ENCODE results near the gene CCKAR.

Gene CCKAR

DNA sequence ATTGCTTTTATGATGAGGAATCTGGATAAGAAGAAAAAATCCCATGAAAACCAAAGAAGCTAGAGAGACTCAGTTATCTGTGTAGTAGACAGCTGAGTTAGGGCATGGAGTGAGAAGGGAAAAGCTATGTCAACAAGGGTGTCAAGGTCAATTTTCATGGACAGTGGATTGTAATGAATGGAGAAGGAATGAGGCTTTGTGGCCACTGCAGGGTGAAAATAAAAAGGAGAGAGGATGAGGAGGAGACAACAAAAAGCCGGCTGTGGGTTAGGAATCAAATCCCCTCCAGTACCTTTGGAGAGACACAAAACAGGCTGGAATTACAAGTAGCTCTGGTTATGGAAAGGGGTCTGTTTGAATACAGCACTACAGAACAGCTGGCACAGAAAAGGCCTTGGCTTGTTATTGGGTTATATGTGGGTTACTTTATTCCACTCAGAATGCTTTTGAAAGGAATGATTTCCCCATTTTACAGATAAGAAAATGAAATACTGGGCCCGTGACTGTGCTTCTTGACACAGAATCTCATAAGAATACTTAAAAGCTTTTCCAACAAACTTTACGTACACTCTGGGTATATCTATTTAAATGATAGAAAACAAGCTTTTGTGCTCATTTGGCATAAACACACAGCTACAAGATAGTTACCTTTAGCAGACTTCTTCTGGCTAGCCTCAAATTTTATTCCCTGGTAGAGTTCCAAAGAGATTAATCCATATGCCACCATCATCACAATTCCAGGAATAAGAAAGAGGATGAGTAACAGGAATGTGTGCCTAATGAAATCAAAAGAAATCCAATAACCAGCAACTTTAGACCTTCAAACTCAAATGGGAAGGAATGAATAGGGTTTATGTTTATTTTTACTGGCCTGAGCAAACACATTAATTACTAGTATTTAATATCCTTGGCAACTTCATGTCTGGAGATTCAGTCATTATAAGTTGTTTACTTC is 7.5 kb downstream of the CCKAR start:
- no peak for DNase-seq (ENCODE audit: low read depth)
- H3K4me3 ChIP-seq (replicated peaks; ENCODE audit: low read depth, low read length), result no peak overlapping the region
- TF ChIP-seq, protein P1, sequence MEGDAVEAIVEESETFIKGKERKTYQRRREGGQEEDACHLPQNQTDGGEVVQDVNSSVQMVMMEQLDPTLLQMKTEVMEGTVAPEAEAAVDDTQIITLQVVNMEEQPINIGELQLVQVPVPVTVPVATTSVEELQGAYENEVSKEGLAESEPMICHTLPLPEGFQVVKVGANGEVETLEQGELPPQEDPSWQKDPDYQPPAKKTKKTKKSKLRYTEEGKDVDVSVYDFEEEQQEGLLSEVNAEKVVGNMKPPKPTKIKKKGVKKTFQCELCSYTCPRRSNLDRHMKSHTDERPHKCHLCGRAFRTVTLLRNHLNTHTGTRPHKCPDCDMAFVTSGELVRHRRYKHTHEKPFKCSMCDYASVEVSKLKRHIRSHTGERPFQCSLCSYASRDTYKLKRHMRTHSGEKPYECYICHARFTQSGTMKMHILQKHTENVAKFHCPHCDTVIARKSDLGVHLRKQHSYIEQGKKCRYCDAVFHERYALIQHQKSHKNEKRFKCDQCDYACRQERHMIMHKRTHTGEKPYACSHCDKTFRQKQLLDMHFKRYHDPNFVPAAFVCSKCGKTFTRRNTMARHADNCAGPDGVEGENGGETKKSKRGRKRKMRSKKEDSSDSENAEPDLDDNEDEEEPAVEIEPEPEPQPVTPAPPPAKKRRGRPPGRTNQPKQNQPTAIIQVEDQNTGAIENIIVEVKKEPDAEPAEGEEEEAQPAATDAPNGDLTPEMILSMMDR (IDR thresholded peaks at IDR 0.05; ENCODE audit: low read length, missing control alignments), result no peak

DNA sequence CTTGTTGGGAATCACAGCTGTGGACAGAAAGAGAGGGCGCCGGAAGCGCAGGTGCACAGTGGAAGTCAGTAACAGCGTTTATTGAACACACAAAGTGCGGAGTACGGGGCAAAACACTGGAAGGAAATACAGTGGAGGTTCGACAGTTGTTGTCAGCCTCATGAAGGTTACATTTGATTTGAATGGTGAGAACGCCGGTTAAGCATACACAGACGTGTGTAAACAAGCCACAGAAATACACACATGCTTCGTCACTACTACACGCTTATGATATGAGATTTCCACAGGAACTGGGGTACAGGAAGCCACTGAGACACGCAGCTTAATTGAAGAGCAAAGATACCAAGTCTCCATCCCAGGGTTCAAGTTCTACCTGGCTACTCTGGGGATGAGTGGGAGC is 12.0 kb downstream of the CCKAR start:
- no peak for DNase-seq (ENCODE audit: low read depth)
- TF ChIP-seq, protein P1 (IDR thresholded peaks at IDR 0.05; ENCODE audit: low read length, missing control alignments), result no peak
- H3K4me3 ChIP-seq (replicated peaks; ENCODE audit: low read depth, low read length), result no peak overlapping the region

DNA sequence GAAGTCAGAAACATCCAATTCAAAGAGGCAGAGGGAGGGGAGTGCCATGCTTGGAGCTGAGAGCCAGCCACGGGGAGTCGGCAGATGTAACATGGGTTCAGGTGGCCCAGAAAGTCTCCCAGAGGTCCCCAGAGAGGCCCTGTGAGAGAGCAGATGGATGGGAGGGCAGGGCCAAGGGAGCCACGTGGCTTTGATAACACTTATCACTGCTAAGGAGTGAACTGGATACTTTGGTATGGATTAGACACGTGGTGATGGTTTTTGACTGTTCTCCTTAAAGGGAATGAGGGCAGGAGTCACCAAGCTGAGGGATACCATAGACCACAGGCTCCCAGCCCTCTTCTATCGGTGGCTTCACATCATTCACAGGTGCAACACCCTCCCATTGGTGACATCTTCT is 13.7 kb downstream of the CCKAR start:
- DNase-seq (ENCODE audit: low read depth), result no peak
- H3K4me3 ChIP-seq (replicated peaks; ENCODE audit: low read depth, low read length), result no peak overlapping the region
- TF ChIP-seq, protein P1 (IDR thresholded peaks at IDR 0.05; ENCODE audit: low read length, missing control alignments), result no peak

DNA sequence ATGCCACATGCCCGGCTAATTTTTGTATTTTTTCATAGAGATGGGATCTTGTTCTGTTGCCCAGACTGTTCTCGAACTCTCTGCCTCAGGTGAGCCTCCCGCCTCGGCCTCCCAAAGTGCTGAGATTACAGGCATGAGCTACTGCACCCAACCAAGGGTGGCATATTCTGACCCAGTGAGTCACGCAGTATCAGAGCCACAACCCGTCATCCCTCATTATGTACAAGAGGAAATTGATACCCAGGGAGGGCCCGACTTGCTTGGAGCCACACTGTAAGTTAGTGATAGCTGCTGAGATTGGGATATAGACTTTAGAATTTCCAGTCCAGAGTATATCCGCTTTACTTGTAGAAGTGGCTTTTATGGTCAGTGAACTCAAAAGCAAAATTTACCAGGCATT is 14.6 kb downstream of the CCKAR start:
- H3K4me3 ChIP-seq (replicated peaks; ENCODE audit: low read depth, low read length), result no peak overlapping the region
- TF ChIP-seq, protein P1 (IDR thresholded peaks at IDR 0.05; ENCODE audit: low read length, missing control alignments), result no peak
- DNase-seq (ENCODE audit: low read depth), result no peak

DNA sequence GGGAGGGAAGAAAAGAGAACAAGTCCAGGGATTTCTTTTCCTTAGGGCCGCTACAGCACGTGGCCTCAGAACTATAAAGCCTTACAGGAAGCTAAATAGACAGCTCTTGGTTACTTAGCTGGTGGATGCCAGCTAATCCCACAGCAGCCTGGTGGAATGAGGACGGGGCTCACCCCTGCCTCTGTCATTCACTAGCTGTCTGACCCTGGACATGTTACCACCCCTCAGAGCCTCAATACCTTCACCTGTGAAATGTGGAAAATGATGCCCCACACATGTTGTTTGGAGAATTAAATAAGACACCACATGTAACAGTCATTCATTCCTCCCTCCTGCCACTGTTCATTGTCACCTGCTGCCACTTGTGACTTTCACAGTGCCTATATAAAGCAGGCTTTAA is 15.7 kb downstream of the CCKAR start:
- no peak overlapping the region for H3K4me3 ChIP-seq (replicated peaks; ENCODE audit: low read depth, low read length)
- DNase-seq (ENCODE audit: low read depth), result no peak

DNA sequence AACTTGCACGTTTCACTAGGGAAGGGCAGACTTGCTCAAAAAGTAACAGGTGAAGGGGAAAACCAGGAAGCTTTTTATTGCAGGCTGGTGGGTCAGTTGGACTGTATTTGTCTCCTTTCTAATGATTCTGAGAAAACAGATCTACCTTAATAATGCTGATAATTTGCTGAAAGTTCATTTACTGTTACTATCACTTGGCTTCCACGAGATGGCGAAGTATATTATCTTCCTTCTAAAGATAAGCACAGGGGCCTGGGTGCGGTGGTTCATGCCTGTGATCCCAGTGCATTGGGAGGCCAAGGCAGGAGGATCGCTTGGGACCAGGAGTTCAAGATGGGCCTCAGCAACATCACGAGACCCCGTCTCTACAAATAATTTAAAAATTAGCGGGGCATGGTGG is 16.4 kb downstream of the CCKAR start:
- no peak for DNase-seq (ENCODE audit: low read depth)
- no peak overlapping the region for H3K4me3 ChIP-seq (replicated peaks; ENCODE audit: low read depth, low read length)
- TF ChIP-seq, protein P1 (IDR thresholded peaks at IDR 0.05; ENCODE audit: low read length, missing control alignments), result no peak

More for the DNA sequence above, 15.7 kb downstream of the CCKAR start:
- TF ChIP-seq, protein P1 (IDR thresholded peaks at IDR 0.05; ENCODE audit: low read length, missing control alignments), result no peak
